OCI-LY1 (cell line): ENCODE data around the gene UFSP2.
A peak's percentile ranks its signal among the peaks of the same experiment; 100 is the strongest.

ENCODE experiments used
- H2AFZ ChIP-seq: fragments of 200-600 bp; sonication (generic), shearing (Covaris generic); 2 replicates; pipeline ENCODE4 v1.6.0; 2014; ENCODE audit warnings: antibody characterized with exemption, mild to moderate bottlenecking, low read length
- H3F3A ChIP-seq: fragments of 200-600 bp; sonication (generic), shearing (Covaris generic); 2 replicates; pipeline ENCODE4 v1.6.0; 2014; ENCODE audit warnings: mild to moderate bottlenecking, antibody characterized with exemption, low read length, moderate library complexity; ENCODE audit not compliant: insufficient read depth
- H3K27ac ChIP-seq: fragments of 200-600 bp; sonication (generic); 2 replicates; pipeline ENCODE4 v1.5.1; 2014; ENCODE audit warnings: low read length, mixed run types, mild to moderate bottlenecking, low read depth; ENCODE audit not compliant: poor library complexity, severe bottlenecking
- H3K27me3 ChIP-seq: fragments of 200-600 bp; sonication (generic); 2 replicates; pipeline ENCODE4 v1.6.0; 2014; ENCODE audit warnings: antibody characterized with exemption, mild to moderate bottlenecking, low read length, moderate library complexity; ENCODE audit not compliant: insufficient read depth
- H3K36me3 ChIP-seq: fragments of 200-600 bp; sonication (generic); 2 replicates; pipeline ENCODE4 v1.6.1; 2014; ENCODE audit warnings: mild to moderate bottlenecking, antibody characterized with exemption, low read length, moderate library complexity, mixed read lengths; ENCODE audit not compliant: insufficient read depth
- H3K4me1 ChIP-seq: fragments of 200-600 bp; sonication (generic); 2 replicates; pipeline ENCODE4 v1.5.1; 2014; ENCODE audit warnings: mild to moderate bottlenecking, low read length, moderate library complexity; ENCODE audit not compliant: insufficient read depth, severe bottlenecking
- H3K4me2 ChIP-seq: fragments of 200-600 bp; sonication (generic), shearing (Covaris generic); 2 replicates; pipeline ENCODE4 v1.6.1; 2014; ENCODE audit warnings: low read length
- H3K4me3 ChIP-seq: fragments of 200-600 bp; sonication (generic); 2 replicates; pipeline ENCODE4 v1.5.1; 2014; ENCODE audit warnings: low read length, low read depth, mild to moderate bottlenecking, mixed read lengths; ENCODE audit not compliant: poor library complexity, severe bottlenecking
- H3K79me2 ChIP-seq: fragments of 200-600 bp; shearing (Covaris generic); 2 replicates; pipeline ENCODE4 v1.6.1; 2016; ENCODE audit warnings: mixed run types, low read length, mixed read lengths; ENCODE audit not compliant: insufficient read depth
- H3K9ac ChIP-seq: fragments of 200-600 bp; sonication (generic), shearing (Covaris generic); 2 replicates; pipeline ENCODE4 v1.6.1; 2014; ENCODE audit warnings: mild to moderate bottlenecking, low read length, mixed read lengths
- H3K9me2 ChIP-seq: fragments of 200-600 bp; sonication (generic), shearing (Covaris generic); 2 replicates; pipeline ENCODE4 v1.6.1; 2014; ENCODE audit warnings: low read depth, mild to moderate bottlenecking, low read length, mixed read lengths
- H3K9me3 ChIP-seq: fragments of 200-600 bp; shearing (Covaris generic); 2 replicates; pipeline ENCODE4 v1.6.1; 2014; ENCODE audit warnings: low read length, mixed read lengths
- H4K20me1 ChIP-seq: fragments of 200-600 bp; sonication (generic), shearing (Covaris generic); 2 replicates; pipeline ENCODE4 v1.6.0; 2016; ENCODE audit warnings: mild to moderate bottlenecking, low read length; ENCODE audit not compliant: insufficient read depth
- EZH2 ChIP-seq: fragments of 200-600 bp; sonication (generic), shearing (Covaris generic); IDR thresholded peaks from 2 replicates; pipeline ENCODE4 v1.8.0; 2017; ENCODE audit warnings: borderline replicate concordance, mixed run types, mild to moderate bottlenecking, antibody characterized with exemption, low read length, moderate library complexity, mixed read lengths
- TF ChIP-seq, protein P1 (sequence below): fragments of 200-600 bp; sonication (generic), shearing (Covaris generic); IDR thresholded peaks from 2 replicates; pipeline ENCODE4 v1.5.1; 2017; ENCODE audit warnings: mild to moderate bottlenecking, antibody characterized with exemption, low read length, moderate library complexity, mixed read lengths

UFSP2 gene

DNA sequence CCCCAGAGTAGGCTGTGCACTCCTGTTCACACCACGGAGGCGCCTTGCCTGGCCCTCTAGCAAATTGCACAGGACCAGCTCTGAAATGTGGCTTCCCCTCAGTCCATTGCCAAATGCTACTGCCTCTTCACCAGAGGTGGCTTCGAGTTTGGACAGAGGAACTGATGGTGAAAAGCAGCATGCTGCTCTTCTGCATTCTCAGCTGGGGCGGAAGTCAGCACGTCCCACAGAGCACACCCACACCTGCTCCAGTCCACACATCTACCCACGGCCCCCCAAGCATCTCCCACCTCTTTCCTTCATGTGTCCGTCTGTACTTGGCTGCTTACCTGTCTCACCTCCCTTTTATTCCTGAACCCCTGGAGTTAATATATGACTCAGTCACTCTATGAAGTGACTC lies 73.6 kb downstream of the UFSP2 start:
- Histone ChIP-seq H3K9me3 (no peaks in the 10 kb centered on the region), H3K4me1 (peaks cover 19% of the 10 kb centered on the region), H3K36me3 (peaks cover 68% of the 10 kb centered on the region), H3K27ac (peak overlapping the region; percentile 84), H3K9me2 (no peaks in the 10 kb centered on the region), H2AFZ (no peak overlapping the region), H3K4me3 (no peak overlapping the region), H3F3A (no peaks in the 10 kb centered on the region), H3K9ac (peak overlapping the region; percentile 10; the same call in 1 of the 2 replicates), H3K79me2 (no peaks in the 10 kb centered on the region), H3K27me3 (no peaks in the 10 kb centered on the region), H4K20me1 (no peaks in the 10 kb centered on the region), H3K4me2 (peak overlapping the region; percentile 24; the same call in 1 of the 2 replicates)
- TF ChIP-seq, protein P1, sequence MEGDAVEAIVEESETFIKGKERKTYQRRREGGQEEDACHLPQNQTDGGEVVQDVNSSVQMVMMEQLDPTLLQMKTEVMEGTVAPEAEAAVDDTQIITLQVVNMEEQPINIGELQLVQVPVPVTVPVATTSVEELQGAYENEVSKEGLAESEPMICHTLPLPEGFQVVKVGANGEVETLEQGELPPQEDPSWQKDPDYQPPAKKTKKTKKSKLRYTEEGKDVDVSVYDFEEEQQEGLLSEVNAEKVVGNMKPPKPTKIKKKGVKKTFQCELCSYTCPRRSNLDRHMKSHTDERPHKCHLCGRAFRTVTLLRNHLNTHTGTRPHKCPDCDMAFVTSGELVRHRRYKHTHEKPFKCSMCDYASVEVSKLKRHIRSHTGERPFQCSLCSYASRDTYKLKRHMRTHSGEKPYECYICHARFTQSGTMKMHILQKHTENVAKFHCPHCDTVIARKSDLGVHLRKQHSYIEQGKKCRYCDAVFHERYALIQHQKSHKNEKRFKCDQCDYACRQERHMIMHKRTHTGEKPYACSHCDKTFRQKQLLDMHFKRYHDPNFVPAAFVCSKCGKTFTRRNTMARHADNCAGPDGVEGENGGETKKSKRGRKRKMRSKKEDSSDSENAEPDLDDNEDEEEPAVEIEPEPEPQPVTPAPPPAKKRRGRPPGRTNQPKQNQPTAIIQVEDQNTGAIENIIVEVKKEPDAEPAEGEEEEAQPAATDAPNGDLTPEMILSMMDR = no peak
- no peak for TF ChIP-seq EZH2

DNA sequence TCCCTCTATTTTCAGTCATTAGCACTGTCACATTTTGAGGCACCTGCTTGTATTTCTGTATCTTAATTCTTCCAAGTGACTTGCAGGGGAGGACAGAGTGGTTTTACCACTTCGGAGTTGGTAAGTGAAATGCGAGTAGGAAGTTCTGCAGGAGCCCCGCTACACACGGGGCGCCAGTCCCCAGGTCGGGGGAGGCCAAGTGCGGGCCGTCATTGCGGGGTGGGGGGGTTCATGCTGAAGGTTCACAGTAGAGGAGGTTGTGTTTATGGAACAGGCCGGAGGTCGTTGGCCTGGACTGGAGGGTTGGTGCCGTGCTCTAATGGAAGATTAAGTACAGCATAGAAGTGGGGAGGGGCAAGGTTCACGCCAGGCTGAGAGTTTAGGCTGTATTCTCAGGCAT lies 74.1 kb downstream of the UFSP2 start:
- Histone ChIP-seq H3K9me2 (no peaks in the 10 kb centered on the region), H3K9ac (no peak overlapping the region), H3K79me2 (no peaks in the 10 kb centered on the region), H3F3A (no peaks in the 10 kb centered on the region), H3K36me3 (peaks cover 72% of the 10 kb centered on the region), H2AFZ (no peak overlapping the region), H3K27ac (peak overlapping the region; percentile 84), H4K20me1 (no peaks in the 10 kb centered on the region), H3K27me3 (no peaks in the 10 kb centered on the region), H3K4me1 (peaks cover 19% of the 10 kb centered on the region), H3K4me3 (no peak overlapping the region), H3K4me2 (no peak overlapping the region), H3K9me3 (no peaks in the 10 kb centered on the region)
- TF ChIP-seq EZH2 = no peak
- TF ChIP-seq, protein P1 = no peak
